Body of pancreas (tissue), 4 donors: ENCODE results near the gene FBXL20. TPM values are rescaled to one million over a fixed set of nuclear protein-coding genes. Genes with fewer than 3 reads are reported as not detected.

Experiments
- ATAC-seq: fragments of 150-250 bp; one replicate; pipeline ENCODE4 v1.9.1; 2016
- DNase-seq, 4 donors: peaks; one replicate each; pipeline ENCODE4 v3.0.0-alpha.2; 2019
- H3K27ac ChIP-seq, 4 donors: fragments of 200-600 bp; sonication (generic); 1 replicate in 3 of 4; 2 replicates in 1 of 4; pipeline versions ENCODE4 v1.5.1 to v1.6.1; 2016 to 2019; ENCODE audit warnings: mild to moderate bottlenecking in 1 of 4, mixed read lengths in 1 of 4, moderate library complexity in 1 of 4
- H3K27me3 ChIP-seq, 2 donors: fragments of 200-600 bp; sonication (generic); one replicate each; pipeline ENCODE4 v1.6.0; 2016; ENCODE audit warnings: mild to moderate bottlenecking in 1 of 2
- H3K36me3 ChIP-seq, 2 donors: fragments of 200-600 bp; sonication (generic); replicated peaks in 1 of 2; 2 replicates each; pipeline ENCODE4 v1.5.1; 2016; ENCODE audit warnings: low read depth in 2 of 2; ENCODE audit not compliant: insufficient read depth in 1 of 2
- H3K4me1 ChIP-seq: fragments of 200-600 bp; sonication (generic); one replicate; pipeline ENCODE4 v1.6.0; 2016
- H3K4me3 ChIP-seq, 2 donors: fragments of 200-600 bp; sonication (generic); 1 replicate in 1 of 2; 2 replicates in 1 of 2; pipeline ENCODE4 v1.5.1; 2016 to 2019
- H3K9me3 ChIP-seq, 3 donors: fragments of 200-600 bp; sonication (generic); 1 replicate in 2 of 3; 2 replicates in 1 of 3; pipeline ENCODE4 v1.5.1; 2016
- POLR2A ChIP-seq, 3 donors: fragments of 450-650 bp; IDR thresholded peaks; one replicate each; pipeline ENCODE4 v1.6.1; 2016; ENCODE audit warnings: antibody characterized with exemption in 3 of 3, mild to moderate bottlenecking in 2 of 3
- WGBS, 2 donors: methylation state at CpG; one replicate each; pipeline ENCODE4 v1.1.5; 2017; 5-methylcytosine and 5-hydroxymethylcytosine counted together
- intact Hi-C: fragments of 100-400 bp; cut with DNase I; formaldehyde crosslinking; loops from one replicate; pipeline ENCODE4 v1.15.1; 2023
- total RNA-seq, 2 donors: library from RNA; depleted of rRNA; stranded (reverse); fragments of >200 nt; gene quantifications; one replicate each; pipeline ENCODE4 v1.1.0, GENCODE V29; 2016
- TF ChIP-seq, protein P1 (sequence below), 7 experiments: fragments of 450-650 bp in 4 of 7; fragments of 200-600 bp in 3 of 7; sonication (generic) in 3 of 7; IDR thresholded peaks; one replicate each; pipeline ENCODE4 v1.5.1; 2016 to 2019; ENCODE audit warnings: antibody characterized with exemption in 7 of 7

FBXL20 gene
- total RNA-seq, 2 donors from 2014 or later = 6.7 to 11.9 TPM

DNA sequence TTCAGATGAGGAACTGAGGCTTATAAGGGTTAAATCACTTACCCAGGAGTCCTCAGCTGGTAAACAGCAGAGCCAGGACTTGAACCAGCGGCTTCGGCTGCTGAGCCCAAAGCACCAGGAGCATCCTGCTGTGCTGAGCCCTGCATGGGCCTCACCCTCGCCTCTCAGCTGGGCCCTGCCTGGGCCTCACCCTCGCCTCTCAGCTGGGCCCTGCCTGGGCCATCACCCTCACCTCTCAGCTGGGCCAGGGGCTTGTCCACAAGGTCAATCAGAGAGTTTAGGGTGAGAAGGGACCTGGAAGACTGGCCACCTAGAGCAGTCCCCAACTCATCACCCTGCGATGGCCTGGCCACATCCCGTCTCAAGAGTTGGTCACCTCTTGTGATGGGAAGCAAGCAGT is 179.9 kb downstream of the FBXL20 start:
- no peak for TF ChIP-seq POLR2A (IDR thresholded peaks at IDR 0.05)
- TF ChIP-seq, protein P1, sequence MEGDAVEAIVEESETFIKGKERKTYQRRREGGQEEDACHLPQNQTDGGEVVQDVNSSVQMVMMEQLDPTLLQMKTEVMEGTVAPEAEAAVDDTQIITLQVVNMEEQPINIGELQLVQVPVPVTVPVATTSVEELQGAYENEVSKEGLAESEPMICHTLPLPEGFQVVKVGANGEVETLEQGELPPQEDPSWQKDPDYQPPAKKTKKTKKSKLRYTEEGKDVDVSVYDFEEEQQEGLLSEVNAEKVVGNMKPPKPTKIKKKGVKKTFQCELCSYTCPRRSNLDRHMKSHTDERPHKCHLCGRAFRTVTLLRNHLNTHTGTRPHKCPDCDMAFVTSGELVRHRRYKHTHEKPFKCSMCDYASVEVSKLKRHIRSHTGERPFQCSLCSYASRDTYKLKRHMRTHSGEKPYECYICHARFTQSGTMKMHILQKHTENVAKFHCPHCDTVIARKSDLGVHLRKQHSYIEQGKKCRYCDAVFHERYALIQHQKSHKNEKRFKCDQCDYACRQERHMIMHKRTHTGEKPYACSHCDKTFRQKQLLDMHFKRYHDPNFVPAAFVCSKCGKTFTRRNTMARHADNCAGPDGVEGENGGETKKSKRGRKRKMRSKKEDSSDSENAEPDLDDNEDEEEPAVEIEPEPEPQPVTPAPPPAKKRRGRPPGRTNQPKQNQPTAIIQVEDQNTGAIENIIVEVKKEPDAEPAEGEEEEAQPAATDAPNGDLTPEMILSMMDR (IDR thresholded peaks at IDR 0.05) = no peak
- Histone ChIP-seq H3K27me3 (peaks cover 0 to 7% of the 10 kb centered on the region in 2 donors), H3K4me3 (no peak overlapping the region), H3K9me3 (no peaks in the 10 kb centered on the region), H3K36me3 (no peaks in the 10 kb centered on the region), H3K4me1 (peaks cover 15% of the 10 kb centered on the region), H3K27ac (no peak overlapping the region)
- WGBS, 2 donors = 83 to 97% methylated on average over 4 to 6 of the region's 6 CpGs
- intact Hi-C loops = no loop called here
- ATAC-seq (no peak), DNase-seq (no peak)

DNA sequence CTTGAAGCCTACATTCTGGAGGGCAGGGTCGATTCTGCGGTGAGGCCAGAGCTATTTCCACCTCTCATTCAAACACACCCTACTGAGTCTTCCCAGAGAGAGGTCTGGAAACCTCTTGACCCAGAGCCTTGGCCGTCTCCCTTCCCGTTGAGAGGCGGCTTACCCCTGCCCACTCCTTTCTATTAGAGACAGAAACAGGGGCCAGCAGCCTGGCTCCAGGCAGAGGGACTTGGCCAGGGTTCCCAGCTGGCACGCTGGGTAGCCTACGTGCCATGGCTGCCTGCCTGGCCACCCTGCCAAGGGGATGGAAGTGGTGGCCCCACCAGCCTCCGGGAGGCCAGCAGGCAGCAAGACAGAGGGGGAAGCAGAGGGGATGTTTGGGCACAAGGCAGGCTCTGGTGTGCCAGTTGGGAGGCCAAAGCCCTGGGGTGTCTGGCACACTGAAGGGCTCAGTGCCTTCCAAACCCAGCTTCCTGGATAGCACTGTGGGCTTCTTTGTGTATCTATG is 181.7 kb downstream of the FBXL20 start:
- DNase-seq (no peak), ATAC-seq (no peak)
- Histone ChIP-seq H3K4me1 (peaks cover 2% of the 10 kb centered on the region), H3K36me3 (no peaks in the 10 kb centered on the region), H3K27ac (no peak overlapping the region), H3K27me3 (no peaks in the 10 kb centered on the region), H3K9me3 (no peaks in the 10 kb centered on the region), H3K4me3 (no peak overlapping the region)
- TF ChIP-seq, protein P1 (IDR thresholded peaks at IDR 0.05) = no peak
- intact Hi-C loops = no loop called here
- 54% methylated on average over 8 of the region's 8 CpGs; no CpG with 5 or more reads in 1 of the 2 donors for WGBS, 2 donors

DNA sequence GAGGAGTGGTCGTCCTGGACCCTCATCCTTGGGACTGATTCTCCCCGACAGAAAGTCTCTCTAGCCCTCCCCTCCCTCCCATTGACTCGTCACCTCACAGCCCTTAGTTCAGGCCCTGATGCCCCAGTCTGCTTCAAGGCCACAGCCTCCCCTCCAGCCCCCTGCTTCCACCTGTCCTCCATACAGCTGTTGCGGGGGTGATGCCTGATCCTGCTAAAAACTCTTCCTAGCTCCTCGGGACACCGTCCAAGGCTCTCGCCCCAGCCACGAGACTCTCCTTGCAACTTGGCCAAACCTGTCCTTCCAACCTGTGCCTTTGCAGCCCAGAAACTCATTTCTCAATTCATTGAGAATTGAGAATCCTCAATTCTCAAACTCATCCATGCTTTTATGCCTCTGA is 182.5 kb downstream of the FBXL20 start:
- no peaks in the 10 kb centered on the region for H3K27me3 ChIP-seq
- TF ChIP-seq, protein P1 (IDR thresholded peaks at IDR 0.05) = no peak
- TF ChIP-seq POLR2A (IDR thresholded peaks at IDR 0.05) = no peak
- ATAC-seq (no peak), DNase-seq (no peak)
- no peaks in the 10 kb centered on the region for H3K9me3 ChIP-seq
- WGBS, 2 donors = 65 to 66% methylated on average over 8 of the region's 8 CpGs
- no peaks in the 10 kb centered on the region for H3K36me3 ChIP-seq
- H3K27ac ChIP-seq = no peak overlapping the region
- intact Hi-C loops = no loop called here
- H3K4me1 ChIP-seq = no peaks in the 10 kb centered on the region
- H3K4me3 ChIP-seq = no peak overlapping the region

DNA sequence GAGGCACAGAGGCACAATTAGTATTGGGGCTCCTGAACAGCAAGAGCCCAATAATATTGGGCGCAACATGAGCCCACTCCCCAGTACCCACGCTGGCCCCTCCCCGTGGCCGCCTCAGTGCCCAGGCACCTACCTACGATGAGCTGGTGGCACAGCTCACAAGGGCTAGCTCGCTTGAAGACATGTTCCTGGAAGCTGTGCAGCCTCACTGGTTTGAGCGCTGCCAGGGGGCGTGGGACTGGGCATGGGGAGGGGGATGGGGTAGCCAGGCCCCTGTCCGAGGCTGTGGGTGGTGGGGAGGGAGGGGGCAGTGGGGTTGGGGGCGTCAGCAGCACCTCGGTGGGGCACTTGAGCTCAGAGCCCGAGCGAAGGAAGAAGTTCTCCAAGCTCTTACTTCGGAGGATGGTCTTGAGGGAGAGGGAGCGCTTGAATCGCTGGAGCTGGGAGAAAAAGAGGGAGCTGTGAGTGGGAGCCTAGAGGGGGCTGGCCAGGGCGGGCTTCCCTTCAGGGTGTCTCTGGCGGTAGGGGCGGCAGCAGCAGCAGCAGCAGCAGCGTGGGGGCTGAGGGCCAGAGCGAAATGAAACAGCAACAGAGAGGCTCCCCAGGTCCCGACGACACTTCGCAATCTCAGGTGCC is 183.6 kb downstream of the FBXL20 start:
- ATAC-seq = no peak
- intact Hi-C loops = no loop called here
- Histone ChIP-seq H3K36me3 (no peaks in the 10 kb centered on the region), H3K27ac (no peak overlapping the region), H3K27me3 (no peaks in the 10 kb centered on the region), H3K4me1 (no peaks in the 10 kb centered on the region), H3K9me3 (no peaks in the 10 kb centered on the region), H3K4me3 (no peak overlapping the region)
- DNase-seq = no peak
- 22 to 23% methylated on average over 17 to 24 of the region's 24 CpGs for WGBS, 2 donors
- TF ChIP-seq, protein P1 (IDR thresholded peaks at IDR 0.05) = no peak
- no peak for TF ChIP-seq POLR2A (IDR thresholded peaks at IDR 0.05)

DNA sequence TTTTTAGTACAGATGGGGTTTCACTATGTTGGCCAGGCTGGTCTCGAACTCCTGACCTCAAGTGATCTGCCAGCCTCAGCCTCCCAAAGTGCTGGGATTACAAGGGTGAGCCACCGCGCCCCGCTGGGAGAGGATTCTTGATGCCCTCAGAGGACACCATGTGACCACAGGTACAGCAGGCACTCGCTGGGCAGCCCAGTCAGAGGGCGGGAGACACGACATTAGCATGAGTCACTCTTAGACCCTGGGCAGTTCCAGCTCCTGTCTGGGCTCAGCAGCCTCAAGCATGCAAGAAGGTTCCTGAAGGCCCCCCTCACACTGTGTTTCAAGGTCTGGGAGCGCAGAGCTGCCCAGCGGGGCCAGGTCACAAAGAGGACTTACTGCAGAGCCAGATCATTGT is 187.6 kb downstream of the FBXL20 start:
- intact Hi-C loops = no loop called here
- no peak for DNase-seq
- Histone ChIP-seq H3K27ac (no peak overlapping the region), H3K4me1 (peaks cover 12% of the 10 kb centered on the region), H3K27me3 (peaks cover 0 to 7% of the 10 kb centered on the region in 2 donors), H3K9me3 (no peaks in the 10 kb centered on the region), H3K36me3 (no peaks in the 10 kb centered on the region), H3K4me3 (no peak overlapping the region)
- no peak for ATAC-seq
- TF ChIP-seq, protein P1 (IDR thresholded peaks at IDR 0.05) = no peak
- no peak for TF ChIP-seq POLR2A (IDR thresholded peaks at IDR 0.05)
- 40 to 69% methylated on average over 1 to 8 of the region's 9 CpGs for whole genome bisulfite sequencing, 2 donors
